ENCODE data around the gene HOXB1.
A peak's percentile ranks its signal among the peaks of the same experiment; 100 is the strongest.

Gene HOXB1

DNA sequence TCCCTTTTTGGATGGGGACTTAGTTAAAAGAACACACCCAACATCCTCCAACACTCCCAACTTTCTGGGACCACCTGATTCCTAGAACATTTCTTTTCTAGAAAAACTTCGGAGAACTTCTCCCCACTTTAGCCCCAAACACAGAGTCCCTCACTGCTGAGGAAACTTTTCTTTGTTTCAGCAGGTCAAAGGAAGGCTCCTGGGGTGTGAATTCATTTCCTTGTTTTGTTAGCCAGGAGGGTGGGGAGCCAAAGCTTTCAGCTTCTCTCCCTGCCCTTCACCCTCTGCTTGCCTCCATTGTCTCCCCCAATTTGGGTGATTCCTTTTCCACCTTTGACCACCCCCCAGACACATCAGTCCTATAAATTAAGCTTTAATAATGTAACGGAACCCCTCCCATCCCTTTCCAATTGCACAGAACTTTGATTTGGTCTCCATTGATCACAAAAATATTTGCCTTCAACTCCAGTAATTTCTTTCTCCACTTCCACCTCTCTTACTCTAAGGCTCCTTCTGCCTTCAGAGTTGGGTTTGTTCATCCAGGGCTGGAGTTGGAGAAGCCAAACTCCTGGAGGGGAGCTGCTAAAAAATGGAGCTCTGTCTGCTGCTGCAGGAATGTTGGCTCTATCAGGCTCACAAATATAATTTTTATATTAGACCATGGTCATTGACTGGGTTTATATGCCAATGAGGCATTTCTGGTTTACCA, 37.0 kb upstream of the HOXB1 start:
- no peak for DNase-seq (ENCODE audit: low read depth)

DNA sequence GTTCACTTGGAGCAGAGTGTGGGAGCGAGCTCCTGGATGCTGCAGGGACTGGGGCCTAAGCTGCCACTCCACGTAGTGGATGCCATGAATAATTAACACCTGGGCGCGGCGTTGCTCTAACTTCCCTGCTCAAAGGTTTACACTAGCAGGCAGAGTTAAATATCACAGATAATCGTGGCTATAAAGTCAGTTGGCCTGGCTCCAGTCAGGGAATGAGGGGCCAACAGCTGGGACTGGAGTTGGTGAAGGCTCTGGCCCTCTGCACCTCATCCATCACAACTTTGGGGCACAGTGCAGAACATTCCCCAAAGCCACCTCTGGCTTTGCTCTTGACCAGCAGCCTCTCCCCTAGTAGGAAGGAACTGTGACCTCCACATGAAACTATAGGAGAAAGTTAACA, 36.4 kb upstream of the HOXB1 start:
- no peak for DNase-seq (ENCODE audit: low read depth)

DNA sequence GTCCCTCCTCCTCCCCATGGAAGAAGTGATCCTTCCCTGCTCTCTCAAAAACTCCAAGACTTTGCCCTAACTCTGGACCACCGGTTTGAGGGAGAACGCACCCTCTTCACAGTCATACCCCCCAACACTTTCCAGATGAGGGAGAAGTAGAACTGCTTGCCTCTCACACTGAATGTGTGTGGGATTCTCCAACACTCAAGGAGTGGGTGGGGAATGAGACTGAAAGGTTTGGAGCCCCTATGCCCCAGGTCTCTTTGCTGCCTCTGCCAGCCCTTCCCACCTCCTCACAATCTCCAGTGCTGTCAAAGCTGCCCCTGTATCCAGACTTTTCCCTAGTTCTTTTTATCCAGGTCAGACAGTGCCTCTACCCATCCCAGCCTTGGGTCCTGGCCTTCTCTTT, 35.9 kb upstream of the HOXB1 start:
- DNase-seq (ENCODE audit: low read depth), result no peak

DNA sequence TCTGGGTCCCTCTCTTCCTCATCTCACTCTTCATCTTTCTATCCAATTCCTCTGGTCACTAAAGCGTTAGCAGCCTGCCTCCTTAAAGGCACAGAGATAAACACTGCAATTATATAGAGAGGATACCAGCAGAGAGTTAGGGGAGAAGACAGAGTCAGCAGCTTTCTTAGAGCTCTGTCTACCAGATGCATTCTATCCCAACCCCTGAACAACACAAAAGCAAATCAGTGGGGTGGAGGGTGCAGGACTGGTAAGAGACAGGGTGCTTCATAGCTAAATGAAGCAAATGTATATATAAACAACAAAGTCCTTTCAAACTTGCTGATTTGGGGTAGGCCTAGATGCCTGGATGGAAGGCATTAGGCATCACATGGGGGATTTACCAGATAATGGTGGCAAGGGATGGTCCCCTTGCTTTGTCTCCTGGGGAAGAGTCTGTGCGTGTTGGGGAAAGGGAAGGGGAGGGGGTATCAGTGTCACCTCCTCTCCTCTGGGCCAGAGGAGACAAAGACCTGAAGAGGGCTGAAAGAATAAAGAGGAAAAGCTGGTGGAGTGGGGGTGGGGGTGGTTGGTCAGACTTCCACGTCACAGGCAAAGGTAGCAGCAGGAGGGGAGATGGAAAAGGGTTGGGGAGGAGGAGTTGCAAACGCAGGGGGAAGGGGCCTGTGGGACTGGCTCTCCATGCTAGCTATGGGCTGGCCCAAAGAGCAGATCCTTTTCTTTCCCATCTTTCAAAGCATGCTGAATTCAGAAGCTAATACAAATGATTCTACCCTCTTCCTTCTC, 35.3 kb upstream of the HOXB1 start:
- no peak for DNase-seq (ENCODE audit: low read depth)

- no peak for DNase-seq (ENCODE audit: low read depth)
Measured at GRCh38 chr17:48565022-48565554, 34.3 kb upstream of the HOXB1 start.

DNA sequence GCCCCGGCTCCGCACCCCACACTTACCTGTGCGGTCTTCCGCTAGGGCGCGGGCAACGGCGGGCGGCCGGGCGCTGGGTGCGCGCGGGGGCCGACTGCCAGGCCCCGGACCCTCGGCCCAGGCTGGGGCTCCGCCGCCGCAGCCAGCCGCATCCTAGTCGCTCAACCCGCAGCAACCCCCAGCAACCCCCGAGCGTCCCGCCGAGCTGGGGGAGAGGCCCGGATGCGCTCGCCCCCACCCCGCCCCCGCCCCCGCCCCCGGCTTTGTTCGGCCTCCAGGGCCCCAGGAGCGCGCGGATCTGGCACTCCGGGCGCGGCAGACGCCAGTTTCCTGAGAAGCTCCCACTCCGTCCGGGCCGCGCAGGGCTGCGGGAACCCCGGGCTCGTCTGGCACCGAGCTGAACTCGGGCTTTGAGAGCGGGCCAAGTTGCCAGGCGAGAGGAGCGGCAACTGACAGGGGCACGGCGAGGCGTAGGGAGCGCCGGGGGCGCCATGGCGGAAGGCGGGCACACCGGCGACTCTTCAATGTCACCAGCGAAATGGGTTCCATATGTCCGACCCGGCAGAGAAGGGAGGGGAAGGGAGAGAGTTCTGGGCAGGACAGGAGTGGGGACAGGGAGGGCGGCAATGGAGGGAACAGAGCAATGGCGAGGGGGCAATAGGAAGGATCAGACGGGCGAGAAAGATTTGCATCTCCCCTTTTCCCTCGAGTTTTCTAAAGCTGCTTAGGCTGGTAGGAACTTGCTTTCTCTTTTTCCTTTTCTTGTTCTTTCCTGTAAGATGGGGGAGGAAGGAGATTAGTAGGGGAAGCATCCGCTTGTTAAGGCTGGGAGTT, 33.6 kb upstream of the HOXB1 start:
- DNase-seq (ENCODE audit: low read depth), result no peak

GRCh38 chr17:48563867-48564187, 33.0 kb upstream of the HOXB1 start:
- DNase-seq (ENCODE audit: low read depth), result no peak

DNA sequence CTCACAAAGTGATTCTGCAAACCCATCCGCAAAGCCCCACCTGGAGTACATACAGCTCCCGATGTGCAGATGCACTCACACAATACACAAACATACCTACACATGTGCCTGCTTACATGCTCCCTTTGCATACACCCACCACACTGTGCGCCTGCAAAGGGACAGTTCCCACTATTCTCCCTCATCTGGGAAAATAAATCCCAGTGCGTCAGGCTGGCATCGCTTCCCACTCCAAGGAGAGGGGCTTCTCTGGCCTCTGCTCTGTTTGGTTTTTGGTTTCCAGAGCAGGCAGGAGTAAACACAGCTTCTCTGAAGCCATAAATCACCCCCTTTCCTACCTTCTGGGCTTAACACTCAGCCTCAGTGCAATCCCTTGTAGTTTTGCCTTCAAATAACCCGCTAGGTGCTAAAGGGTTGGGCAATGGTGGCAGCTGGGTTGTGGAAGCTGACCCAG, 32.6 kb upstream of the HOXB1 start:
- no peak for DNase-seq (ENCODE audit: low read depth)

DNA sequence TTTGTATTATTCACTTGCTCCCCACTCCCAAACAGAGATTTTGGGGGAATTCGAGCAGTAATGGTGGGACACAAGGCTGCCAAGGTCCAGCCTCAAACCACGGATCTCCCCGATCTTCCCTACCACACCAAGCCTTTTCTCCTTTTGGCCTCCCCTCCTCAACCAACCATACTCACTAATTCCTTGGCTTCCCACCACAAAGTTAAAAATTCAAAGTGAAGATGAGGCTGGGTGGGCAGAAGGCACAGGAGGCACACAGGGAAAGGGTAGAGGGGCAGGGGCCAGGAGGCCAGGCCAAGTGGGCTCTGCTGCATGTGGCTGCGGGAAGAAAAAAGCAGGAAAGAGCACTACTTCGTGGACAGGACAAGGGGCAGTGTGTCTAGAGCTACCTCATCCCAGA, 32.1 kb upstream of the HOXB1 start:
- no peak for DNase-seq (ENCODE audit: low read depth)

DNA sequence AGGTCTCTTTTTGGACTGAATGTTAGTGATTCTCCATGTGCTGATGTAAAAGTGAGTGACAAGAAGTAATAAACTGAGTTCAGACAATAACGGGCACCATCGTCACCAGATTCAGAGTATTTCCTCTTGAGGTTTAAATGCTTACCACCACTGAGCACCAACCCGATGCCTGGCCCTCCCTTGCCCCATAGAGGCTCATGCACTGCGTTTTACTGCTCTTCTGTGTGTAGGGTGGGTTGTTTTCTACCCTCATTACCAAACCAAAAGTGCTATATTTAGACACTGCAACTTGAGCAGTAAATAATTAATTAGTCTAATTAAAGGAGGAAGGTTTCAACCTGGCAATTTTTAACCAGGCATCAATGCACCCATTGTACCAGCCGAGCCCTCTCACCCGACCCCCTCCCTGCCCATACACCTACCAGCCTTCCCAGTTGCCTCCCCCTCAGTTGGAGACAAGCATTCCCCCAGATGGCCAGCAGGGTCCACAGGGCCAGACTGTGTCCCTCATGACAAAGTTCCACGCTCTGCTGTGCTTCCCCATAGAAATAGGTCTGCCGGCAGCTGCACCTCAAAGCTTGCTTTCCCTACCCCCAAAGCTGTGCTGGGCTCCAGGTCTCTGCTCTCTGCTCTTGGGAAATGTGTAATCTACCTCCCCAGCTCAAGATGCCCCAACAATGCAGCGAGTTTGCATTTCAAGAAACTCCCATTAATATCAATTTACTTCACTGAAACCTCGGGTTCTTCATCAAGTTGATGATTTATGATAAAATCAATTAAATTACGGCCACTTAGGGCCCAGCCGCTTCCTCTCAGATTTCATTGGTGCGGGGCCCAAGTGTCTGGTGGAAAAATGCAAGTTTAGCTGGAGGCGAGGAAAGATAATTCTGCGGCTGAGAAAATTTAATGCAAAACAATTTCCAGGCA, 31.3 kb upstream of the HOXB1 start:
- no peak for DNase-seq (ENCODE audit: low read depth)

DNA sequence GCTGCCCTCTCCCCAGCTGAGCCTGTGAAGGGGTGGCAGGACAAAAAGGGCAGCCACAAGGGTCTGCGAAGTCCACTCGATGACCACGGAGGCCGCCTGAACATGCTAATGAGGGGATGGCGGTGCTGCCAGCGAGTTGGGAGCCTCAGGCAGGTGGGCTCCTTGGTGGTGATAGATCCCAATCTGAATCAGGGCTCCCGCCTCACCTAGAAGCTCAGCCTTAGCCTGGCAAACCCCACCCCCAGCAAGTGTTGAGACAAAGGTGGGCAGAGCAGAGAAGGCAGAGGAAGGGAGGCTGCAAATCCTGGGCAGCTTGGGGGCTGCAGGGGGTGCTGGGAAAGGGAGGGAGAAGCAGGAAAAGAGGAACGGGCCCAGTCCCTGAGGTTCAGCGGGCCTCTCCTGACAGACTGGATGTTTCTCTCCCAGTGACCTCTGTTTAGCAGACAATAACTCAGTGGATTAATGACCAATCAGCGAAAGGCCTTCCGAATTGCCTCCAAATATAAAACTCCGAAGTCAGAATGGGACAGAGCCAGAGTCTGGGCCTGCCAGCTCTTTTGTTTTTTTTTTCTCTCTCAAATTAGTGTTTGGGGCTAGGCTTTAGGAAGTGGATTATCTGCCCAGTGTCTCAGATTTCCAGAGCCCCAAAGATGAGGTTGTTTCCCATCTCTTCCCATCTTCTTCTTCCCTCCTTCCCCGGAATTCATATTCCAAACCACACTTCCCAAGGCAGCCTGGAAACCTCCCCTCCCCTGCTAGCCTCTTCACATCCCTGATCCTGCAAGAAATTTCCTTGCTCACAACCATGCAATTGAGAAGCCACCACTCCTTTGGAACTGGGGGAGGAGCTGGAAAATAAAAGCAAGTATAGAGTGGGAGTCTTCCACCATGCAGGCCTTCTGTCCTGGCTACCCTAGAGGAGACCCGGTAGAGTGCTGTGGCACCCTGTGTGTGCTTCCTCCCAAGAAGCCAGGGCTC, 29.3 kb upstream of the HOXB1 start:
- DNase-seq (ENCODE audit: low read depth), result no peak

DNA sequence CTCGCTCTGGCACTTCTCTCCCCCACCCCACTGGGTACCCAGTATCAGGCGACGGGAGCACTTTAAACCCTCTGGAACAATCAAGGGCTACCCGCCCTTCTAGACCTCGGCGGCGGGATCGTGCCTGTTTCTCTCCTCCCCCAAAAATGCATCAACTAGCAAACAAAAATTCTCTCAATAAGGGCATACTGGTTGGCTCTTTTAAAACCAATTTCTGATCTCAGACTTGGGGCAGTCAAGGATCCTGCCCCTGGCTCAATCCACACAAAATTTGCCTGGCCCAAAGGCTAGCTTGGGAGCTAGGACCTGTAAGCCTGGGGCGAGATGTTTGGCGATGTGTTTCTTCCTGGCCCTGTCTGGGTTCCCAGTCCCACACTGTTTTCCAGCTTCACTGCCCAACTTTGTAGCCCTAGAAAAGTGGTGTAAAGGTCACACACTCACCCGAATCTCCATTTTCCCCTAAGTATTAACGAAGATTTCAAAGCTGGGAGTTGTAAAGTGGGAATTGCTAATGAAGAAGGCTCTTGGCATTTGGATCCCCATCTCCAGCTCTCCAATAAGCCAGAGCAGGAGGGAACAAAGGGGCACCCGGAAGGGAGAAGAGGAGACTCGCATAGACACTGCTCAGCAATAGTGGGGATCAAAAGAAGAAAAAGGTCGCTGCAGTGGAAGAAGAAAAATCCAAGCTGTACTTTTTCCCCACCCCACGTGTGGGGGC, 28.5 kb upstream of the HOXB1 start:
- DNase-seq (ENCODE audit: low read depth), result no peak

DNA sequence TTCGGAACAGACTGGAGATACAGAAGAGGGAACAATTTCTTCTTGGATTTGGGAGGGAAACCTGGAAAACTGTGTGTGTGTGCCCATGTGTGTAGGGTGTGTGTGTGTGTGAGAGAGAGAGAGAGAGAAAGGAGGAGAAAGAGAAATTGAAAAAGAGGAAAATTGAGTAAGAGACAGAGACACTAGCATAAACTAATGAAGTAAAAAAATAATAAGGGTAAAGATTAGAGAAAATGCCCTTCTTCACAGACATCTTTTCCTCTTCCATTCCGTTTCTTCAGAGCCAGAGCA, 28.0 kb upstream of the HOXB1 start:
- no peak for DNase-seq (ENCODE audit: low read depth)

DNA sequence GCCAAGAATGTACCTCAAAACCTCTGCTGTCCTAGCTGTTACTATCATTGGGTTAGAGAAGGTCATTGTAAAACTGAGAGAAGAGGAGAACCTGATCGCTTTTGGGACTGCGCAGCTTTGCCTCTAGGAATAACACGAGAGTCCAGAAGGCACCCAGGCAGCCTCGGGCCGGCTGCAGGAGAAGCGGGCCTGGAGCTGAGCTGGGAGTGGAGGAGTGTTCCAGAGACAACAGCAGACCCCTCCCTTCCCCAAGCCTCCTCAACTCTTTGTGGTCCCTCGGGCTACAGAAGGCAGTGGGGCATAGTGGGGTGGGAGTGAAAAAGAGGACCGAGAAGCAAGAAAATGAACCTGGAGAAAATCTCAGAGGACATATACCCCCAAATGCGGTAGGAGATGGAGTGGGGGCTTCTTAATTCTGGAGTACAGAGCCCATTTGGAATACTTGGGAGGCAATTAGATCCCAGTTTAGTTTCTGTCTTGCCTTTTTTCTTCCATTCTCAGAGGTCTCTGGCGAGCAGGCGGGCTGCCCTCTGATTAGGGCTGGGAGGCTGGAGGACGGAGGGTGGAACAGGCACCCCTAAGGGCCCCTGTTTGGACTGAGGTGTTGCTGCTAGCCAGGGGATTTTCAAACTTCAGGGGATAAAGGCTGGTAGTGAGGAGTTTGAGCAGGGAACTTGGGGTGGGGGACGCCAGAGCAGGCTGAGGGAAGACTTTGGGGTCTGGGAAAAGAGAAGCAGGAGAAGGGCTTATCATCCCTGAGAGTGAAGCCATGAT, 27.4 kb upstream of the HOXB1 start:
- DNase-seq (ENCODE audit: low read depth), result no peak

DNA sequence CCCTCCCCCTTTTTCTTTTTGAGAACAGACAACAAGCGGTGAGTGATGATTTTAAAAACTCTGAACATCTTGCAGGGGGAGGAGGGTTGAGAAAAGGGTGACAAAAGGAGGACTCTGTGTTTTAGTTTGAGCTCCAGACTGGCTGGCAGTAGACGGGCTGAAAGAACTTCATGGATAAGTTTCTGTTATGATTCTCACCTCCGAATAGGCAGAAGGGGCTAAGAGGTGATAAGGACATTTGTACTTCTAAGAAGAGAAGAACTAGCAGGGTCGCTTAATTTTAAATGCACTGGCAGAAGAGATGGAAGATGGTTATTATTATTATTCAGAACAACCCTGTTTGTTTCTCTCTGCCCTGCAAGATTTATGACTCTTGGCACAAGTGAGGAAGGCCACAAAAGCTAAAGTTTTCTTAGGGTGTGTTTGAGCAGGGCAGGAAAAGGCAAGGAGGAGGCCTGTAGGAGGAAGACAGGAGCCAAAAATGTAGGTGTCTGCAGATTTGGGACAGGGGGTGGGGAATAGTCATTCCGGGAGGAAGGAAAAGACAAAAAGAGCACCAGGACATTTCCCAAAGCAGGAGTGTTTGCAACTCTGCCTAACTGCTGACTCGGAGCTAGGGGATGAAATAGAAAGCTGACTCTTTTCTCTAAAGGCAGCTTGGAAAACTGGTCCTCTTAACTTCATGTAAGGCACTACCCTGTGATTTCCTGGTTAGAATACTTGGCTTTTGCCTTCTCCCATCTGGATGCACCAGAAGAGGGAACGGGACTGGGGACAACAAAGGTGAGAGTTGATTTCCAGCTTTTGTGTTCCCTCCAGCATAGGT, 26.0 kb upstream of the HOXB1 start:
- no peak for DNase-seq (ENCODE audit: low read depth)

DNA sequence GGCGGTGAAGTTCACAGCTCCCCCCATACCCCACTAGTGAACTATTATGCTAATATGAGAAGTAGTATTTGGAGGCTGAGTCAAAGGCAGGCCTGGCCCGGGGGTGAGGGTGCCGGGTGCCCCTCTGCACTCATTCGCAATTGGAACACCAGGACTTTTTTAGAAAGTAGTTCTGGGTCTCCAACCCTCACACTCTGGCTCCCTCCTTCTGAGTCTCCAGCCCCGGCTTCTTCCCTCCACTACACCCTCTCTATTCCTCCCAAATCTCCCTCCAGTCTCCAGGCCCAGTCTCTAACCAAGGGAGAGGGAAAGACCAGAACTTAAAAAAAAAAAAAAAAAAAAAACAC, 25.4 kb upstream of the HOXB1 start:
- DNase-seq (ENCODE audit: low read depth), result no peak

DNA sequence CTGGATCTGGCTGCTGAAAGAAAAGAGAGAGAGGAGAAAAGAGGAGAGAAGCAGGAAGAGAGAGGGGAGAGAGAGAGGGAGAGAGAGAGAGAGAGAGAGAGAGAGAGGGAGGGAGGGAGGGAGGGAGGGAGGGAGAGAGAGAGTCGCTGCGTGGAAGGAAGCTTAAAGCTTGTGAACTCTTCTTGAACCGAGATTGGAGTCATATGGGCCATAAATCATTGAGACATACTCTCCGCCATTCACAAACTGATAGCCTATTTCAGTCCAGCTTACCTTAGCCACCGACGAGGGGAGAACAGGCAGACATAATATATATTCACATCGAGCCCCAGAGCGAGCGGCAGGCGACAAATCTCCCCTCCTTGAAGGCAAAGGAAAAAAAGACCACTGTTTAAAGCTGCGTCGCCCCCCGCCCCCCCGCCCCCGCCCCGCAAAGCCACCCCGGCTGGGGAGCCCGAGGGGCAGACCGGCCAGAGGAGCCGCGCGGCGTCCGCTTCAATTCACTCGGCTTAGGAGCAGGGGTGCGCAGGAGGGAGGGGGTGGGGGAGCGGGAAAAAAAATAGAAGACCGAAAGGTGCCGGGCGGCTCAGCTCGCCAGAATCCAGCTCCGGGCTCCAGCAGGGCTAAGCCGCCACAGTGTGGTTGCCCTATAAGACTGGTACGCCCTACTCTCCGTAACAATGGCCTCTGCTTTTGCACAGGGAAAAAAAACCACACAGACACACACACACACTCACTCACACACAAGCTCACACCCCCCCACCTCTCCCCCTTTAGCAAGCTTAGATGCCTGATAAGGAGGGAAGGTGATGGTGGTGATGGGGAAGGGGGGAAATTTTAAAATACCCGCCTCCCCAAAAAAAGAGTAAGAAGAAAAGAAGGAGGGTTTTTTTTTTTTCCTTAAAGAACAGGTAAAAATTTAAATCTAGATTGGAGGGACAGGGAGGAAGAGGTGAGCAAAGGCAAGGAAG, 24.7 kb upstream of the HOXB1 start:
- peak; percentile 52 for DNase-seq (ENCODE audit: low read depth)

All from EH (cell line).